NCI-H2227 treated with DMSO at 0.1 percent for 48 hours (cell line): ENCODE results near the gene HSF2BP.
"Not testable (repeated sequence)": the region's sequence is repeated elsewhere in the genome, so short reads cannot be mapped to it uniquely, and the experiment has no call there.

Experiments used
- DNase-seq: peaks from one replicate; lab custom pipeline; 2025; lab: John Stamatoyannopoulos, UW

HSF2BP gene

GRCh38 chr21:43659136-43660000 is at the start of gene HSF2BP, which contains the start of gene RRP1B:
HSF2BP (minus strand) TSS chr21:43659488; CDS start chr21:43658096, 1,392 bp downstream.
RRP1B (plus strand) TSS chr21:43659560; CDS start chr21:43659665, 105 bp downstream.
- peak; percentile 89 for DNase-seq

GRCh38 chr21:43708745-43709381 is 49.6 kb upstream of the HSF2BP start:
- no peak for DNase-seq

- DNase-seq = no peak
These were observed 48.2 kb upstream of the HSF2BP start for GRCh38 chr21:43707462-43707861.

- peak; percentile 50 for DNase-seq
These were observed 44.0 kb upstream of the HSF2BP start for GRCh38 chr21:43703035-43703880.

- no peak for DNase-seq
These were observed 43.4 kb upstream of the HSF2BP start for GRCh38 chr21:43702785-43703034.

GRCh38 chr21:43701936-43702784 is 42.9 kb upstream of the HSF2BP start:
- DNase-seq = no peak

GRCh38 chr21:43699933-43700599 is 40.8 kb upstream of the HSF2BP start:
- no peak for DNase-seq

GRCh38 chr21:43699492-43699777 is 40.1 kb upstream of the HSF2BP start:
- not testable (repeated sequence) for DNase-seq

GRCh38 chr21:43697758-43698643 is 38.7 kb upstream of the HSF2BP start:
- DNase-seq = no peak

GRCh38 chr21:43696214-43696613 is 36.9 kb upstream of the HSF2BP start:
- no peak for DNase-seq

- no peak for DNase-seq
These were observed 35.3 kb upstream of the HSF2BP start for GRCh38 chr21:43694437-43695079.

- no peak for DNase-seq
These were observed 34.7 kb upstream of the HSF2BP start for GRCh38 chr21:43693981-43694380.

GRCh38 chr21:43692949-43693348 is 33.7 kb upstream of the HSF2BP start:
- DNase-seq = no peak

GRCh38 chr21:43691801-43692200 is 32.5 kb upstream of the HSF2BP start:
- no peak for DNase-seq

GRCh38 chr21:43691086-43691795 is 32.0 kb upstream of the HSF2BP start:
- no peak for DNase-seq

GRCh38 chr21:43690346-43690745 is 31.1 kb upstream of the HSF2BP start:
- DNase-seq = no peak

GRCh38 chr21:43689556-43690337 is 30.5 kb upstream of the HSF2BP start:
- no peak for DNase-seq

GRCh38 chr21:43688906-43689305 is 29.6 kb upstream of the HSF2BP start:
- no peak for DNase-seq
